K562 (cell line): Measurements from ENCODE around the gene GALNT7. TPM values are rescaled to one million over a fixed set of nuclear protein-coding genes. Genes with fewer than 3 reads are reported as not detected.

Experiments used
- CHD1 ChIP-seq: fragments of 200-600 bp; sonication (generic); IDR thresholded peaks from one replicate; pipeline ENCODE4 v1.6.1; 2012; ENCODE audit warnings: mild to moderate bottlenecking, moderate library complexity, low read length, inconsistent platforms
- microRNA counts: library from miRNA; unstranded; fragments of <30 nt; microRNA quantifications from one replicate; lab custom pipeline; 2016
- microRNA-seq: library from miRNA; unstranded; fragments of <30 nt; microRNA quantifications from one replicate; pipeline ENCODE4, GENCODE V29; 2018; ENCODE audit warnings: borderline microRNAs expressed
- polyA plus RNA-seq, 8 experiments: library from polyadenylated mRNA; depleted of rRNA in 4 of 8; stranded (reverse) in 5 of 8; unstranded in 3 of 8; fragments of >200 nt; fragmentation: Nextera tagmentation in 2 of 8; fragmentation: Illumina TruSeq in 1 of 8; extraction: Ambion mirVana in 2 of 8; extraction: Trizol in 1 of 8; gene quantifications; 2 replicates each; pipeline versions ENCODE4 v1.2.1 to v1.2.3, GENCODE V29; 2011 to 2014; ENCODE audit warnings: inconsistent platforms in 1 of 8, missing spikeins in 1 of 8
- small RNA-seq: library from RNA; depleted of rRNA; stranded (forward); fragments of <200 nt; gene quantifications from one replicate; pipeline ENCODE3, GENCODE V24; 2014
- total RNA-seq, 7 experiments: library from RNA; depleted of rRNA in 6 of 7; stranded (reverse); fragments of >200 nt in 6 of 7; fragmentation: Illumina TruSeq in 2 of 7; extraction: Trizol in 2 of 7; gene quantifications; 2 replicates each; pipeline versions ENCODE4 v1.2.1 to v1.2.3, GENCODE V29; 2011 to 2021; ENCODE audit warnings: low replicate concordance in 1 of 7

The GALNT7 gene
- total and polyA plus RNA-seq, 9 of the 15 experiments (the other 6 are each of a cell fraction or from before 2014, with no cell fraction given) = 16.7 to 38.7 (median 31.1) TPM

GRCh38 chr4:173371292-173372192 is 202.9 kb downstream of the GALNT7 start (continued):
- TF ChIP-seq CHD1 = peak; percentile 95

MicroRNAs within 50 kb of the gene (microRNA counts, 767-probe panel; counts per million panel counts)
- not detected for microRNA hsa-miR-548t-5p (lab: Ali Mortazavi, UCI)

Small RNAs within 50 kb of the gene (microRNA-seq; reads per million reads assigned to microRNA genes)
- 7.6 reads per million, percentile 53 among the genes with 10 or more reads in this experiment for gene MIR548T

Small RNAs within 50 kb of the gene (small RNA-seq; reads per million reads assigned to genes)
- gene MIR548T (not detected), gene RN7SL253P (not detected)

Other genes starting within 250 kb of the GALNT7 start
- gene HMGB2, start 165.5 kb downstream of the GALNT7 start, total RNA-seq (2014; rRNA removed) = 443 and 555 TPM in 2 replicates
- gene HMGB2, start 165.5 kb downstream of the GALNT7 start, total RNA-seq (2014; rRNA removed; fragmentation: Illumina TruSeq; extraction: Trizol) = 683 and 814 TPM in 2 replicates
- gene HMGB2, start 165.5 kb downstream of the GALNT7 start, total RNA-seq (2015; rRNA removed; fragmentation: Illumina TruSeq; extraction: Trizol) = 521 and 540 TPM in 2 replicates
- gene HMGB2, start 165.5 kb downstream of the GALNT7 start, total RNA-seq (2021) = 283 and 309 TPM in 2 replicates
- gene HMGB2, start 165.5 kb downstream of the GALNT7 start, polyA plus RNA-seq (2011; rRNA removed) = 436 and 626 TPM in 2 replicates
- gene HMGB2, start 165.5 kb downstream of the GALNT7 start, polyA plus RNA-seq (2014; fragmentation: Illumina TruSeq; extraction: Trizol) = 656 and 724 TPM in 2 replicates
- 100 to 1,000 TPM; 596 to 814 TPM for gene HMGB2, start 165.5 kb downstream of the GALNT7 start, polyA plus RNA-seq (2014; fragmentation: Nextera tagmentation; extraction: Ambion mirVana)
- gene HMGB2, start 165.5 kb downstream of the GALNT7 start, polyA plus RNA-seq (2014; rRNA removed) = 678 and 822 TPM in 2 replicates
- gene SAP30, start 202.1 kb downstream of the GALNT7 start, total RNA-seq (2014; rRNA removed) = 47.6 and 50.3 TPM in 2 replicates
- 31.8 and 32.7 TPM in 2 replicates for gene SAP30, start 202.1 kb downstream of the GALNT7 start, total RNA-seq (2014; rRNA removed; fragmentation: Illumina TruSeq; extraction: Trizol)
- gene SAP30, start 202.1 kb downstream of the GALNT7 start, total RNA-seq (2015; rRNA removed; fragmentation: Illumina TruSeq; extraction: Trizol) = 43.9 and 51.1 TPM in 2 replicates
- 28.5 and 32.6 TPM in 2 replicates for gene SAP30, start 202.1 kb downstream of the GALNT7 start, total RNA-seq (2021)
- gene SAP30, start 202.1 kb downstream of the GALNT7 start, polyA plus RNA-seq (2011; rRNA removed) = 29.8 and 42.8 TPM in 2 replicates
- 26.1 and 31.2 TPM in 2 replicates for gene SAP30, start 202.1 kb downstream of the GALNT7 start, polyA plus RNA-seq (2014; fragmentation: Illumina TruSeq; extraction: Trizol)
- gene SAP30, start 202.1 kb downstream of the GALNT7 start, polyA plus RNA-seq (2014; fragmentation: Nextera tagmentation; extraction: Ambion mirVana) = 1 to 10 TPM; 5.9 to 6.9 TPM
- gene SAP30, start 202.1 kb downstream of the GALNT7 start, polyA plus RNA-seq (2014; rRNA removed) = 41.4 and 43.2 TPM in 2 replicates
- gene SCRG1, start 230.3 kb downstream of the GALNT7 start, total RNA-seq (2014; rRNA removed) = not detected in 2 replicates
- not detected in 2 replicates for gene SCRG1, start 230.3 kb downstream of the GALNT7 start, total RNA-seq (2014; rRNA removed; fragmentation: Illumina TruSeq; extraction: Trizol)
- not detected in 2 replicates for gene SCRG1, start 230.3 kb downstream of the GALNT7 start, total RNA-seq (2015; rRNA removed; fragmentation: Illumina TruSeq; extraction: Trizol)
- not detected in 2 replicates for gene SCRG1, start 230.3 kb downstream of the GALNT7 start, total RNA-seq (2021)
- gene SCRG1, start 230.3 kb downstream of the GALNT7 start, polyA plus RNA-seq (2011; rRNA removed) = not detected in 2 replicates
- gene SCRG1, start 230.3 kb downstream of the GALNT7 start, polyA plus RNA-seq (2014; fragmentation: Illumina TruSeq; extraction: Trizol) = not detected in 2 replicates
- gene SCRG1, start 230.3 kb downstream of the GALNT7 start, polyA plus RNA-seq (2014; fragmentation: Nextera tagmentation; extraction: Ambion mirVana) = under 1 TPM; 0.01 TPM
- gene SCRG1, start 230.3 kb downstream of the GALNT7 start, polyA plus RNA-seq (2014; rRNA removed) = not detected in 2 replicates